ENCODE data around the gene PKP3.
"Not testable (repeated sequence)": the region's sequence is repeated elsewhere in the genome, so short reads cannot be mapped to it uniquely, and the experiment has no call there.

Gene PKP3

DNA sequence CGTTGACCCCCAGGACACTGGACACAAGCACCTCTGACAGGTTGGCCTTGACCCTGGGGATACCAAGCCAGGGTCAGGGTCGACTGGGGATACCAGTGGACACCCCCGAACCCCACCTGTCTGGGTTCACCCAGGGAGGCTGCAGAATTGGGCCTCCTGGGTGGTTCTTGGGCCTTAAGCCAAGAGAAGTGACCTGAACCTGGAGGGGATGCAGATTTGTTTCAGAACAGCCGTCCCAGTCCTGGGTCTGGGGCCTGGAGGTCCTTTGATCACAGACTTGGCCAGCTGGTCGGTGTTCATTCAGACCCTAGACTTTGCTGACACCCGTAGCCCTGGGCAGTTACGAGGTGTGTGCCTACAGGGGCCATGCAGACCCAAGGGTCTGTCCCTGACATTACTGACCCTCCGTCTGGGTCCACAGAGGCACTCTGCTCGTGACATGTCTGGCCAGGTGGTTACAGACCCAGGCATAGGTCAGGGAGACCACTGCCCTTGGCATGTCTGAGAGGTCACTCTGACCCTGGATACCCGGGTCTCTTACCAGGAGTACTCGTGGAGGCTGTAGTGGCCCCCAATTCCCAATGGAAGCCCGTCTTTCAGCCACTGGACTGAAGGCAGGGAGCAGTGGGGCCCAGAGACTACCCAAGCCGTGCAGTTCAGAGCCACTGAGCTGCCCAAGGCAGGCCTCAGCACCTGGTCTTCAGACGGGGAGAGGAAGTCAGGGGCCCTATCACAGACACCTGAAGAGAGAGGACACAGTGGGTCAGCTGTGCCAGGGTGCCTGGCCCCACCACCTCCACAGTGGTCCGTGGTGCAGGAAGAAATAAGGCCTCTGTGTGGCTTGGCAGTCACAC, 14.4 kb downstream of the PKP3 start:
- DNase-seq (ENCODE audit: insufficient read length, low spot score) (no peak), FAIRE-seq (no peak)
- TF ChIP-seq TAF1 (IDR thresholded peaks at IDR 0.05; ENCODE audit: low read depth, low read length) (no peak), PAX5 (IDR thresholded peaks at IDR 0.05; ENCODE audit: insufficient read depth, low read length, severe bottlenecking) (no peak), POLR2AphosphoS5 (IDR thresholded peaks at IDR 0.05; ENCODE audit: low read depth, low read length) (no peak), POLR2A (IDR thresholded peaks at IDR 0.05; ENCODE audit: low read depth, low read length) (no peak), POU2F2 (IDR thresholded peaks at IDR 0.05; ENCODE audit: low read depth, low read length) (no peak), SPI1 (IDR thresholded peaks at IDR 0.05; ENCODE audit: low read depth, low read length) (no peak)

GRCh38 chr11:409008-409599, 15.1 kb downstream of the PKP3 start:
- DNase-seq (ENCODE audit: insufficient read length, low spot score) (no peak), FAIRE-seq (no peak)
- TF ChIP-seq TAF1 (IDR thresholded peaks at IDR 0.05; ENCODE audit: low read depth, low read length) (no peak), PAX5 (IDR thresholded peaks at IDR 0.05; ENCODE audit: insufficient read depth, low read length, severe bottlenecking) (no peak), POLR2A (IDR thresholded peaks at IDR 0.05; ENCODE audit: low read depth, low read length) (no peak), SPI1 (IDR thresholded peaks at IDR 0.05; ENCODE audit: low read depth, low read length) (no peak)

GRCh38 chr11:409600-410483, 15.8 kb downstream of the PKP3 start:
- DNase-seq (ENCODE audit: insufficient read length, low spot score), result no peak
- FAIRE-seq, result no peak
- TF ChIP-seq PAX5 (IDR thresholded peaks at IDR 0.05; ENCODE audit: insufficient read depth, low read length, severe bottlenecking) (no peak), SPI1 (IDR thresholded peaks at IDR 0.05; ENCODE audit: low read depth, low read length) (no peak), POLR2AphosphoS5 (IDR thresholded peaks at IDR 0.05; ENCODE audit: low read depth, low read length) (no peak), POLR2A (IDR thresholded peaks at IDR 0.05; ENCODE audit: low read depth, low read length) (no peak), POU2F2 (IDR thresholded peaks at IDR 0.05; ENCODE audit: low read depth, low read length) (no peak), TAF1 (IDR thresholded peaks at IDR 0.05; ENCODE audit: low read depth, low read length) (no peak)

- not testable (repeated sequence) for DNase-seq (ENCODE audit: insufficient read length, low spot score); FAIRE-seq
Observed at GRCh38 chr11:410711-411110, 16.7 kb downstream of the PKP3 start.

- FAIRE-seq; DNase-seq (ENCODE audit: insufficient read length, low spot score): not testable (repeated sequence)
Observed at GRCh38 chr11:411520-411919, 17.5 kb downstream of the PKP3 start.

DNA sequence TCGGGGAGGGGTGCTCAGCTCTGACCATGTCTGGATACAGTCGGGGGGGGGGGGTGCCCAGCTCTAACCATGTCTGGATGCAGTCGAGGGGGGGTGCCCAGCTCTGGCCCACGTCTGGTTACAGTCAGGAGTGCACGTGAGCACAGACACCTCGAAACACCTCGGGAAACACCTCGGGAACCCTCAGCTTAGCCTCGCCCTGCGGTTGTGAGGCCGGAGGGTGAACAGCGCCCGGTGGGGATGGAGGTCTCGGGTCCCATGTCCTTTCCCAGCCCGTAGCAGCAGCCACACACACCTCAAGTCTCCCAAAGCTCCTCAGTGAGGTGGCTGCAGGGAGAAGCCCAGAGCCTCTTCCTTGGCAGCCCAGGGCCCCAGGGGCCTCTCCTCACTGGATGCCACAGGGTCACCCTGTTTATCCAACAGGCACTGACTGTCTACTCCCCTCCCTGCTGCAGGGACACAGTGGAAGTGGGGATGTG, 18.7 kb downstream of the PKP3 start:
- no peak for FAIRE-seq
- no peak for TF ChIP-seq TAF1 (IDR thresholded peaks at IDR 0.05; ENCODE audit: low read depth, low read length)
- TF ChIP-seq PAX5 (IDR thresholded peaks at IDR 0.05; ENCODE audit: insufficient read depth, low read length, severe bottlenecking), result no peak
- no peak for TF ChIP-seq POU2F2 (IDR thresholded peaks at IDR 0.05; ENCODE audit: low read depth, low read length)
- TF ChIP-seq SPI1 (IDR thresholded peaks at IDR 0.05; ENCODE audit: low read depth, low read length), result no peak
- DNase-seq (ENCODE audit: insufficient read length, low spot score), result no peak

DNA sequence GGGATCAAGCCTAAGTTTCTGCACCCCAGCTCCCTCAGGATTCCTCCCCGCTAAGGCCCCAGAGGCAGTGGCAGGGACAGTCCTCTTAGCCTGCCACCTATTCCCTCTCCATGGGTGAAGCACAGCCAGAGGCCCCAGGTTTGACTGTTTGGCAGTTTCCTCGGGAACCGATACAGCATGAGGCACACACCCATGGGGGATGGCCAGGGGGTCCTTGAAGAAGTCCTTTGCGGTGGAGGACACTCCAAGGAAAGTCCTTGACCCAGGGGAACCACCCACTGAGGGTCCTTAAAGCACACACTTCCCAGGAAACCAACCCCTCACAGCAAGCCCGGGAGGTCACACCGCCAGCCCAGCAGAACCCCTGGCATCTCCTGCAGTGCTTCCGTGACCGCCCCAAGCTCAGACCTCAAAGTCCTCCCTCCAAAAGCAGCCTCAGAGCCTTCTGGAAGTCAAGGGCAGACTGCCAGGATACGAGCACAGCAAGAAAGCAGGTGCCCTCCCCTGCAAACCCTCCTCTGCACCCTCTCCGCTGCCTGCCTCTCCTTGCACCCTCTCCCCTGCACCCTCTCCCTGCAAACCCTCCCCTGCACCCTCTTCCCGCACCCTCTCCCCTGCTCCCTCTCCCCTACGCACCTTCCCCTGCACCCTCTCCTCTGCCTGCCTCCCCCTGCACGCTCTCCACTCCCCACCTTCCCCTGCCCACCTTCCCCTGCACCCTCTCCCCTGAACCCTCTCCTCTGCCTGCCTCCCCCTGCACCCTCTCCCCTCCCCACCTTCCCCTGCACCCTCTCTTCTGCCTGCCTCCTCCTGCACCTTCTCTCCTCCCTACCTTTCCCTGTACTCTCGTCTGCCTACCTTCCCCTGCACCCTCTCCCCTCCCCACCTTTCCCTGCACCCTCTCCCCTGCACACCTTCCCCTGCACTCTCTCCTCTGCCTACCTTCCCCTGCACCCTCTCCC, 19.4 kb downstream of the PKP3 start:
- DNase-seq (ENCODE audit: insufficient read length, low spot score) (no peak), FAIRE-seq (no peak)
- TF ChIP-seq PAX5 (IDR thresholded peaks at IDR 0.05; ENCODE audit: insufficient read depth, low read length, severe bottlenecking), result no peak
- no peak for TF ChIP-seq POU2F2 (IDR thresholded peaks at IDR 0.05; ENCODE audit: low read depth, low read length)
- no peak for TF ChIP-seq SPI1 (IDR thresholded peaks at IDR 0.05; ENCODE audit: low read depth, low read length)
- TF ChIP-seq TAF1 (IDR thresholded peaks at IDR 0.05; ENCODE audit: low read depth, low read length), result no peak
- TF ChIP-seq POLR2AphosphoS5 (IDR thresholded peaks at IDR 0.05; ENCODE audit: low read depth, low read length), result no peak
- TF ChIP-seq POLR2A (IDR thresholded peaks at IDR 0.05; ENCODE audit: low read depth, low read length), result no peak

- DNase-seq (ENCODE audit: insufficient read length, low spot score), result no peak
- no peak for FAIRE-seq
Observed at GRCh38 chr11:414318-414857, 20.4 kb downstream of the PKP3 start.

GRCh38 chr11:415640-416041, 21.6 kb downstream of the PKP3 start:
- DNase-seq (ENCODE audit: insufficient read length, low spot score), result no peak
- TF ChIP-seq SPI1 (IDR thresholded peaks at IDR 0.05; ENCODE audit: low read depth, low read length) (no peak), PAX5 (IDR thresholded peaks at IDR 0.05; ENCODE audit: insufficient read depth, low read length, severe bottlenecking) (no peak), TAF1 (IDR thresholded peaks at IDR 0.05; ENCODE audit: low read depth, low read length) (no peak), POLR2AphosphoS5 (IDR thresholded peaks at IDR 0.05; ENCODE audit: low read depth, low read length) (no peak), POU2F2 (IDR thresholded peaks at IDR 0.05; ENCODE audit: low read depth, low read length) (no peak), POLR2A (IDR thresholded peaks at IDR 0.05; ENCODE audit: low read depth, low read length) (no peak)
- no peak for FAIRE-seq

More at GRCh38 chr11:414318-414857, 20.4 kb downstream of the PKP3 start:
- TF ChIP-seq POU2F2 (IDR thresholded peaks at IDR 0.05; ENCODE audit: low read depth, low read length) (no peak), SPI1 (IDR thresholded peaks at IDR 0.05; ENCODE audit: low read depth, low read length) (no peak), TAF1 (IDR thresholded peaks at IDR 0.05; ENCODE audit: low read depth, low read length) (no peak), PAX5 (IDR thresholded peaks at IDR 0.05; ENCODE audit: insufficient read depth, low read length, severe bottlenecking) (no peak), POLR2A (IDR thresholded peaks at IDR 0.05; ENCODE audit: low read depth, low read length) (no peak), POLR2AphosphoS5 (IDR thresholded peaks at IDR 0.05; ENCODE audit: low read depth, low read length) (no peak)
